Adipose tissue (tissue), 3 donors: Measurements from ENCODE around the gene PCP4L1. TPM values are rescaled to one million over a fixed set of nuclear protein-coding genes. Genes with fewer than 3 reads are reported as not detected.

Source experiments
- H3K27ac ChIP-seq: one replicate; pipeline ENCODE4 v1.5.1; 2013; ENCODE audit warnings: low read depth, low read length
- WGBS, 3 donors: extraction: QIAGEN DNeasy Blood & Tissue Kit; methylation state at CpG; one replicate each; pipeline ENCODE4 v1.1.7; 2013; 5-methylcytosine and 5-hydroxymethylcytosine counted together
- polyA plus RNA-seq, 3 donors: library from polyadenylated mRNA; stranded (reverse); fragments of 200-250 nt; gene quantifications; one replicate each; pipeline ENCODE4 v1.2.3, GENCODE V29; 2013
- donor health status: healthy with polysubstance abuse.
- donor health status: Bipolar disorder and iron deficiency.
- donor health status: healthy.

Gene PCP4L1
- polyA plus RNA-seq, 3 donors: 0.26 to 0.52 TPM; not detected in 1

- no peak overlapping the region for H3K27ac ChIP-seq
- WGBS, 3 donors: 48 to 64% (median 49%) methylated on average over 9 of the region's 9 CpGs
Observed at GRCh38 chr1:161260376-161261260, 2.1 kb downstream of the PCP4L1 start.

- H3K27ac ChIP-seq: no peak overlapping the region
- 73 to 82% (median 79%) methylated on average over 12 of the region's 12 CpGs for WGBS, 3 donors
Observed at GRCh38 chr1:161261261-161262235, 3.0 kb downstream of the PCP4L1 start.

GRCh38 chr1:161265305-161265704, 6.8 kb downstream of the PCP4L1 start:
- no peak overlapping the region for H3K27ac ChIP-seq
- 79 to 91% (median 80%) methylated on average over 5 of the region's 5 CpGs for WGBS, 3 donors

- 24 to 65% (median 61%) methylated on average over 3 of the region's 3 CpGs for WGBS, 3 donors
- no peak overlapping the region for H3K27ac ChIP-seq
Observed at GRCh38 chr1:161266202-161266601, 7.7 kb downstream of the PCP4L1 start.

GRCh38 chr1:161266836-161267235, 8.3 kb downstream of the PCP4L1 start:
- 61 to 81% (median 70%) methylated on average over 2 of the region's 2 CpGs for WGBS, 3 donors
- no peak overlapping the region for H3K27ac ChIP-seq

GRCh38 chr1:161267321-161267720, 8.8 kb downstream of the PCP4L1 start:
- no peak overlapping the region for H3K27ac ChIP-seq
- WGBS, 3 donors: 48 to 79% (median 57%) methylated on average over 3 of the region's 3 CpGs

- 39 to 68% (median 59%) methylated on average over 3 of the region's 3 CpGs for WGBS, 3 donors
- no peak overlapping the region for H3K27ac ChIP-seq
Observed at GRCh38 chr1:161273402-161273801, 14.9 kb downstream of the PCP4L1 start.

- H3K27ac ChIP-seq: no peak overlapping the region
- 16 to 65% (median 56%) methylated on average over 3 of the region's 3 CpGs for WGBS, 3 donors
Observed at GRCh38 chr1:161274874-161275273, 16.3 kb downstream of the PCP4L1 start.

- H3K27ac ChIP-seq: no peak overlapping the region
- 94 to 98% (median 95%) methylated on average over 1 of the region's 1 CpG for WGBS, 3 donors
Observed at GRCh38 chr1:161282991-161283390, 24.4 kb downstream of the PCP4L1 start.

- H3K27ac ChIP-seq: no peak overlapping the region
- 93 to 97% (median 95%) methylated on average over 2 of the region's 2 CpGs for WGBS, 3 donors
Observed at GRCh38 chr1:161285113-161285512, 26.6 kb downstream of the PCP4L1 start.

- WGBS, 3 donors: 67 to 77% (median 71%) methylated on average over 5 of the region's 5 CpGs
Observed at GRCh38 chr1:161285521-161285920, 27.0 kb downstream of the PCP4L1 start.

GRCh38 chr1:161287482-161288054, 29.0 kb downstream of the PCP4L1 start:
- no peak overlapping the region for H3K27ac ChIP-seq
- WGBS, 3 donors: 89 to 96% (median 91%) methylated on average over 3 of the region's 3 CpGs

More at GRCh38 chr1:161285521-161285920, 27.0 kb downstream of the PCP4L1 start:
- H3K27ac ChIP-seq: no peak overlapping the region

- 77 to 80% (median 78%) methylated on average over 1 of the region's 1 CpG for WGBS, 3 donors
- no peak overlapping the region for H3K27ac ChIP-seq
Observed at GRCh38 chr1:161290779-161291178, 32.2 kb downstream of the PCP4L1 start.

- no peak overlapping the region for H3K27ac ChIP-seq
Observed at GRCh38 chr1:161297415-161297814, 38.9 kb downstream of the PCP4L1 start.

- WGBS, 3 donors: 85 to 91% (median 91%) methylated on average over 6 of the region's 6 CpGs
- H3K27ac ChIP-seq: no peak overlapping the region
Observed at GRCh38 chr1:161298116-161298515, 39.6 kb downstream of the PCP4L1 start.

- 66 to 75% (median 68%) methylated on average over 9 of the region's 9 CpGs for WGBS, 3 donors
- no peak overlapping the region for H3K27ac ChIP-seq
Observed at GRCh38 chr1:161299347-161299746, 40.8 kb downstream of the PCP4L1 start.

GRCh38 chr1:161300478-161300877, 41.9 kb downstream of the PCP4L1 start:
- WGBS, 3 donors: 85 to 97% (median 92%) methylated on average over 4 of the region's 4 CpGs
- no peak overlapping the region for H3K27ac ChIP-seq

- H3K27ac ChIP-seq: peak overlapping the region; percentile 28
- WGBS, 3 donors: 9 to 11% (median 11%) methylated on average over 14 to 17 of the region's 17 CpGs
Observed at GRCh38 chr1:161304927-161305866, 46.7 kb downstream of the PCP4L1 start.
